Mucosa of gallbladder (tissue), 1 donor: Measurements from ENCODE around the gene RAD51. TPM values are rescaled to one million over a fixed set of nuclear protein-coding genes. Genes with fewer than 3 reads are reported as not detected.

Source experiments
- DNase-seq: peaks from one replicate; pipeline ENCODE4 v3.0.0-alpha.2; 2020; ENCODE audit warnings: low spot score
- total RNA-seq: library from RNA; stranded (reverse); gene quantifications from one replicate; pipeline ENCODE4 v1.2.1, GENCODE V29; 2021
- donor health status: DM: no; HTN: no; CAD: no.

The RAD51 gene
- total RNA-seq, 1 donor from 2014 or later: 1.3 TPM

- no peak for DNase-seq
Measured at GRCh38 chr15:40722354-40722753, 27.4 kb downstream of the RAD51 start.

GRCh38 chr15:40722934-40723333 lies 28.0 kb downstream of the RAD51 start:
- no peak for DNase-seq

DNA sequence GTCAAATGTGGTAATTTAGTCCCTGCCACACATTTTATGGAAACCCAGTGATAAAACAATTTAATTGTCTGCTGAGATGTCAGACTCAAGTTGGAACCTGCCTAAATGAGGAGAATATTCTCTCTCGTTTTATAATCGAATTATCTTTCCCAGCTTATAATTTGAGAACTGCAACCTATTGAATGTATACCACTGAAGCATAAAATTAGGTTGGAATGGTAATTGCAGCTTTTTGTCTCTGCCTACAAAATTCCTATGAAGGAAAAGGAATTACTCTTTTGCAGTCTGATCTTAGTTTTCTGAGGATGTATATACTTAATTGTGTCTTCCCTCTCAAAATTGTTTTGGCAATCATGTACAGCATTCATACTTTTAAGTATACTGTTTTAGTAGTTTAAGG lies 28.9 kb downstream of the RAD51 start:
- DNase-seq: no peak

- no peak for DNase-seq
Measured at GRCh38 chr15:40731034-40731433, 36.1 kb downstream of the RAD51 start.

DNA sequence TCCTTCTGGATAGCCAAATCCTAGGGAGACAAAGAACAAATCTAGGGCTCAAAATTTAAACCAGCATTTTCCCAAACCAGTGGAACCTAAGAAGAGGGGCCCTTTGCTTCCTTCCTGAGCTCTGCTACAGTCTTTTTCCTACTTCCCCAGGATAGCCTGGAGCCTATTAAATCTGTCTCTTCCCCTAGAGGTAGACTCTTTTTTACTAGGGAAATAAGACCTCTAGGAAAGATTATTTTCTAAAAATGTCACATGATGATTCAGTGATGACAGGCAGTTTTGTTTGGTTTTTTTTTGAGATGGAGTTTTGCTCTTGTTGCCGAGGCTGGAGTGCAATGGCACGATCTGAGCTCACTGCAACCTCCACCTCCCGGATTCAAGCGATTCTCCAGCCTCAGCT lies 41.6 kb downstream of the RAD51 start:
- no peak for DNase-seq

- DNase-seq: no peak
Measured at GRCh38 chr15:40737048-40737447, 42.1 kb downstream of the RAD51 start.

GRCh38 chr15:40739047-40739446 lies 44.1 kb downstream of the RAD51 start:
- no peak for DNase-seq

DNA sequence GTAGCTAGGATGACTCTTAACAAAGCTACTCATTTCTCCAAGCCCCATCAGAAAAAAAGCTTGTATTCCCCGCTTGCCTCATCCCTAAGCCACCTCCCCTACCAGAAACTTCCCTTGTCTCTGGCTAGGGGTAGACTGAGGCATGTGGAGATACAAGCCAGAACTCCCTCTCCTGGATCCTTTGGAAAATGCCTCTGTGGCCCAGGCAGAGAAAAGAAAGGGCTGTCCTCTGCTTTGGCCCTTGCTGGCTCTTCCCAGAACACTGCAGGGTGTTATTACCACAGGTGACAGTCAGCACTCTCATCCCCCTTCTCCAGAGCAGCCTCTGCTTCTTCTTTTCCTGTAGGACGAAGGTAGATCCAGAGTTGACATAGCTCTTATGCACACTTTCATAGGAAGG lies 44.9 kb downstream of the RAD51 start:
- no peak for DNase-seq

- DNase-seq: no peak
Measured at GRCh38 chr15:40743485-40743901, 48.5 kb downstream of the RAD51 start.

GRCh38 chr15:40743921-40744814 lies 49.2 kb downstream of the RAD51 start:
- DNase-seq: no peak

DNA sequence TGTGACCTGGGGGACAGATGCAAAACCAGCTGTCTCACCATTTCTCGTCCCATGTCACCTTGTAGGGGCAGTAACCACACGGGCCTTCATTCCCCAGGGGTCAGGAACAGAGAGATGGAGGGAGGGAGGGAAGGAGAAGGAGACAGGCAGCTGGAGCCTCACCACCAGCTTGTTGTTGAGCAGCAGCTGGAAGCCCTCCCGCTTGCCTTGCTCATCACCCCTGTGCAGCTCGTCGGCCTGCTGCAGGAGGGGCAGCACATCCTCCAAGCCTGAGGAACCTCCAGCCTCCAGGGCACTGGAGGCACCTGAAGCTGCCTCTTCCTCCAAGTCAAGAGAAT lies 49.8 kb downstream of the RAD51 start:
- no peak for DNase-seq

DNA sequence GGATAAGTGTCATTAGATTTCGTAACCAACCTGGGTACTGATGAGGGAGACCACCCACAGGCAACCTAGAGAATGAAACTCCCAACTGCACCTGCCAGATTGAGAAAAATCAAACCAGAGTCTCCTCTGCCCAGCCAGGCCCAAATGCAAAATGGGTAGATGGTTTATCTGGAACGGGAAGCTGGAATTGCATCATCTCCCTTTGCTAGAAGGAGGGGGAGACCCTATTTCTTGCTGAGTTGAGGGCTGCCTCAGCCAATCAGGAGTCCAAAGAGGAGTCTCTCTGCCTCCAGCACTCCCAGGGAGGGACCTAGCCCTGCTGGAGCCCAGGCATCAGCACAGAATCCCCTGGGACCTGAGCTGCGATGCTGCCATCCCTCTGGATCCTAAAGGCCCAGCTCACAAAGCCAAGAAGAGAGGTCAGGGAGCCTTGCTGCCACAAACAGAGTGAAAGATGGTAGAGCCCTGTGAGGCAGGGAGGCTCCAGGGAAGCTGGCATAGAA lies 52.0 kb downstream of the RAD51 start:
- DNase-seq: no peak

- DNase-seq: no peak
Measured at GRCh38 chr15:40747685-40748631, 53.0 kb downstream of the RAD51 start.

DNA sequence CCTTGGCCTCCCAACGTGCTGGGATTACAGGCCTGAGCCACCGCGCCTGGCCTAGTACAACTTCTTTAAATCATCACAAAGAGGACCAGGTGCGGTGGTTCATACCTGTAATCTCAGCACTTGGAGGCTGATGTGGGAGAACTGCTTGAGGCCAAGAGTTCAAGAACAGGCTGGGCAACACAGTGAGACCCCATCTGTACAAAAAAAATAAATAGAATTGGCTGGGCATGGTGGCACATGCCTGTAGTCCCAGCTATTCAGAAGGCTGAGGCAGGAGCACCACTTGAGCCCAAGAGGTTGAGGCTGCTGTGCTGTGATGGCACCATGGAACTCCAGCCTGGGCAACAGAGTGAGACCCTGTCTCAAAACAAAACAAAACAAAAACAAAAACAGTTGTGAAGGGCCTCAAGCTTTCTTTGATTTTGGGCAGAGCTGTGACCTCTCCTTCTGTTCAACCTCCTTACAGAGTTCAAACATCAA lies 54.2 kb downstream of the RAD51 start:
- no peak for DNase-seq

GRCh38 chr15:40750885-40751284 lies 55.9 kb downstream of the RAD51 start:
- DNase-seq: no peak

DNA sequence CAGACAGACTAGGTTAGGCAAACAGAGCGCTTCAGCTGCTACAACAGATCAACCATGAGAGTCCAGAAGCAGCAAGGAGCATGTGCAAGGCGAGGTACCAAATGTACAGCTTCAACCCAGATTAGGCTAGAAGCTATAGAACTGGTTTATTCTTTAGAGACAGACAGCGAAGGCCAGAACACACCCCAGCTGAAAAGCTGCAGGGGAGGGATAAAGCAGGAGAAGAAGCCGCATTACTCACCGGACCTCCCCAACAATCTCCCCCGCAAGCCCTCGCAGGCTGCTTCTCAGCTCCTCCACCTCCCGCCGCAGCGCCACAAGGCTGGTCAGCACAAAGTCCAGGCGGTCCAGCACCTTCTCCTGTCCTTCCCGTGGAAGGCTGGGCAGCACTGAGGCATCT lies 56.8 kb downstream of the RAD51 start:
- no peak for DNase-seq

- DNase-seq: no peak
Measured at GRCh38 chr15:40754574-40754882, 59.6 kb downstream of the RAD51 start.

GRCh38 chr15:40754883-40755811 lies 60.2 kb downstream of the RAD51 start, which contains the start of gene RMDN3:
TSS of gene RMDN3 (minus strand) at chr15:40755254. CDS start at chr15:40754783, 471 bp downstream.
- DNase-seq: peak; percentile 93

GRCh38 chr15:40755812-40756208 lies 60.8 kb downstream of the RAD51 start:
- no peak for DNase-seq

GRCh38 chr15:40756938-40757337 lies 62.0 kb downstream of the RAD51 start:
- no peak for DNase-seq

DNA sequence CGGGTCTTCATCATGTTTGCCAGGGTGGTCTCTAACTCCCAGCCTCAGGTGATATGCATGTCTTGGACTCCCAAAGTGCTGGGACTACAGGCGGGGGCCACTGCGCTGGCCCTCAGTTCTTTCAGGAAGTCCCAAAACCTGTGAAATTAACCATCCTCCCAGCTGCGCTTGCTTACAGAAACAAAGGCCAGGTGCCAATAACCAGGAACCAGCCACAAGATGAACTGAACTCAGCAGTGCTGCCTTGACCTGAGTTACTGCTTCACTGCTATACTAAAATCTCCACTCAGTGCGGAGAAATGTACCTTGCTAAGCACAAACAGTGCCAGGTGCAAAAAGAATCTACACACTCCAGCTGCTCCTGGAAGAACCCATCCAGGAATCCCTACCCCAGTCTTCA lies 65.0 kb downstream of the RAD51 start:
- no peak for DNase-seq
